ENCODE results near the gene ARAP1. TPM values are rescaled to one million over a fixed set of nuclear protein-coding genes. Genes with fewer than 3 reads are reported as not detected.

ARAP1 gene
- total RNA-seq, 2 donors from 2014 or later: 74.4 to 88.3 TPM

DNA sequence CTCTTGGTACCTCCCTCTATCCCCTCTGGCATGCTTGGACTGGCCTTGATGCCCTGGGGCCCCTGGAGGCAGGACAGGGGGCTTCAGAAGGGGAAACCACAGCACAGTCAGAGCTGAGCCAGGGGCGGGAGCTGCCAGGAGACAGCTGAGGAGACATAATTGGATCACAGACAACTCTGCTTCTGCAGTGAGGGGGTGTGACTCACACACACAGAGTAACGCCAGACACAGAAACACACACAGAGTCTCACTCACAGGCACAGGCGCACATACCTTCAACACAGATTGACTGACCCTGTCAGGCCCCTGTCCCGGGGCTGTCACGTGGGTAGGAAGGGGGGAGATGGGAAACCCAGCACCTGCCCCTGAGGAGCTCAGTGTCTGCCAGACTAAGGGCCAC, 21.1 kb upstream of the ARAP1 start:
- WGBS, 2 experiments (ENCODE audit: insufficient coverage in 1 of 2, insufficient read length in 1 of 2): 75 to 100% methylated on average over 1 to 5 of the region's 5 CpGs
- H3K27ac Mint-ChIP-seq: no peak overlapping the region
- H3K27ac ChIP-seq (ENCODE audit: low read depth, low read length): peak overlapping the region; percentile 1

GRCh38 chr11:72772059-72772458, 19.9 kb upstream of the ARAP1 start:
- no peak overlapping the region for H3K27ac ChIP-seq (ENCODE audit: low read depth, low read length)
- no peak for DNase-seq
- H3K36me3 ChIP-seq (ENCODE audit: control insufficient read depth, insufficient read depth, low read length): no peaks in the 10 kb centered on the region
- peak overlapping the region; percentile 22 for H3K27ac Mint-ChIP-seq
- H3K4me3 Mint-ChIP-seq: no peak overlapping the region
- peaks cover 2% of the 10 kb centered on the region for H3K4me1 Mint-ChIP-seq
- WGBS, 2 experiments (ENCODE audit: insufficient coverage in 1 of 2, insufficient read length in 1 of 2): 91 to 93% methylated on average over 12 of the region's 12 CpGs
- H3K27me3 Mint-ChIP-seq (ENCODE audit: insufficient read depth): no peaks in the 10 kb centered on the region
- H3K4me3 ChIP-seq (ENCODE audit: low read length): no peak overlapping the region
- H3K4me1 ChIP-seq (ENCODE audit: control insufficient read depth, insufficient read depth, low read length): no peaks in the 10 kb centered on the region
- H3K36me3 Mint-ChIP-seq (ENCODE audit: low read depth): peaks cover 11% of the 10 kb centered on the region
- H3K9me3 ChIP-seq (ENCODE audit: control insufficient read depth, low read length): no peaks in the 10 kb centered on the region
- no peak for TF ChIP-seq CTCF (conservative IDR thresholded peaks at IDR 0.05)
- no peaks in the 10 kb centered on the region for H3K27me3 ChIP-seq (ENCODE audit: control insufficient read depth, insufficient read depth, low read length, poor library complexity, severe bottlenecking)
- H3K9ac ChIP-seq (ENCODE audit: extremely low read depth, low read length, poor library complexity, severe bottlenecking): no peak overlapping the region
- no peaks in the 10 kb centered on the region for H3K9me3 Mint-ChIP-seq

More for the DNA sequence above, 21.1 kb upstream of the ARAP1 start:
- no peaks in the 10 kb centered on the region for H3K27me3 ChIP-seq (ENCODE audit: control insufficient read depth, insufficient read depth, low read length, poor library complexity, severe bottlenecking)
- peaks cover 11% of the 10 kb centered on the region for H3K36me3 Mint-ChIP-seq (ENCODE audit: low read depth)
- H3K9me3 Mint-ChIP-seq: no peaks in the 10 kb centered on the region
- no peak overlapping the region for H3K4me3 Mint-ChIP-seq
- no peak for TF ChIP-seq CTCF (conservative IDR thresholded peaks at IDR 0.05)
- peaks cover 2% of the 10 kb centered on the region for H3K4me1 Mint-ChIP-seq
- no peak overlapping the region for H3K9ac ChIP-seq (ENCODE audit: extremely low read depth, low read length, poor library complexity, severe bottlenecking)
- no peaks in the 10 kb centered on the region for H3K36me3 ChIP-seq (ENCODE audit: control insufficient read depth, insufficient read depth, low read length)
- no peak for DNase-seq
- no peaks in the 10 kb centered on the region for H3K27me3 Mint-ChIP-seq (ENCODE audit: insufficient read depth)
- no peaks in the 10 kb centered on the region for H3K9me3 ChIP-seq (ENCODE audit: control insufficient read depth, low read length)
- H3K4me3 ChIP-seq (ENCODE audit: low read length): no peak overlapping the region
- no peaks in the 10 kb centered on the region for H3K4me1 ChIP-seq (ENCODE audit: control insufficient read depth, insufficient read depth, low read length)

GRCh38 chr11:72771507-72771906, 19.3 kb upstream of the ARAP1 start:
- no peak for DNase-seq
- TF ChIP-seq CTCF (conservative IDR thresholded peaks at IDR 0.05): no peak
- Mint-ChIP-seq H3K4me1 (peaks cover 2% of the 10 kb centered on the region), H3K9me3 (no peaks in the 10 kb centered on the region), H3K27me3 (ENCODE audit: insufficient read depth) (no peaks in the 10 kb centered on the region), H3K27ac (no peak overlapping the region), H3K4me3 (no peak overlapping the region), H3K36me3 (ENCODE audit: low read depth) (peaks cover 11% of the 10 kb centered on the region)
- Histone ChIP-seq H3K4me3 (ENCODE audit: low read length) (no peak overlapping the region), H3K36me3 (ENCODE audit: control insufficient read depth, insufficient read depth, low read length) (no peaks in the 10 kb centered on the region), H3K27ac (ENCODE audit: low read depth, low read length) (no peak overlapping the region), H3K27me3 (ENCODE audit: control insufficient read depth, insufficient read depth, low read length, poor library complexity, severe bottlenecking) (no peaks in the 10 kb centered on the region), H3K9me3 (ENCODE audit: control insufficient read depth, low read length) (no peaks in the 10 kb centered on the region), H3K9ac (ENCODE audit: extremely low read depth, low read length, poor library complexity, severe bottlenecking) (no peak overlapping the region), H3K4me1 (ENCODE audit: control insufficient read depth, insufficient read depth, low read length) (no peaks in the 10 kb centered on the region)
- WGBS, 2 experiments (ENCODE audit: insufficient coverage in 1 of 2, insufficient read length in 1 of 2): 65 to 67% methylated on average over 1 to 4 of the region's 4 CpGs

Measured in endodermal cell (in vitro differentiated cells).